Measurements from ENCODE around the gene MBD5.
"Not testable (repeated sequence)": the region's sequence is repeated elsewhere in the genome, so short reads cannot be mapped to it uniquely, and the experiment has no call there.

The MBD5 gene

GRCh38 chr2:148021059-148021861, at the start of gene MBD5:
TSS of gene MBD5 (plus strand) at chr2:148021091.
- peak; percentile 41 for DNase-seq (ENCODE audit: low read depth)

- no peak for DNase-seq (ENCODE audit: low read depth)
Measured at GRCh38 chr2:147976102-147976501, 44.8 kb upstream of the MBD5 start.

DNA sequence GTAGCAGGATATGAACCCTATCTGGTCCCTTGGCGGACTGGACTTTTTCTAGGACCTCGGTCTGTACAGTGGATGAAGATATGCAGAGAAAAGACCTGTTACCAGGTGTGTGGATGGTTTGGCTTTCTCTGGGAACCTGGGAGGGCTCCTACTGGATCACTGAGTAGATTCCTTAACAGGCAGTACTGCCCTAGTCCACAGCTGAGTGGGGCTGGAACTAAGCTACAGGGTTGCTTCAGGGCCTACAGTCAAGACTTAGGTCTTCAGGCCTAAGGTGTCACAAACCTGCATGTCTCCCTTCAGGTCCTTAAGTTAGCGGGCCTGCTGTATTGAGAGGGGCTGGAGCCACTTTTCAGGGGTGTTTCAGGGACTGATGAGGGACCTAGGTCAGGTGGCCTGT, 43.2 kb upstream of the MBD5 start:
- no peak for DNase-seq (ENCODE audit: low read depth)

DNA sequence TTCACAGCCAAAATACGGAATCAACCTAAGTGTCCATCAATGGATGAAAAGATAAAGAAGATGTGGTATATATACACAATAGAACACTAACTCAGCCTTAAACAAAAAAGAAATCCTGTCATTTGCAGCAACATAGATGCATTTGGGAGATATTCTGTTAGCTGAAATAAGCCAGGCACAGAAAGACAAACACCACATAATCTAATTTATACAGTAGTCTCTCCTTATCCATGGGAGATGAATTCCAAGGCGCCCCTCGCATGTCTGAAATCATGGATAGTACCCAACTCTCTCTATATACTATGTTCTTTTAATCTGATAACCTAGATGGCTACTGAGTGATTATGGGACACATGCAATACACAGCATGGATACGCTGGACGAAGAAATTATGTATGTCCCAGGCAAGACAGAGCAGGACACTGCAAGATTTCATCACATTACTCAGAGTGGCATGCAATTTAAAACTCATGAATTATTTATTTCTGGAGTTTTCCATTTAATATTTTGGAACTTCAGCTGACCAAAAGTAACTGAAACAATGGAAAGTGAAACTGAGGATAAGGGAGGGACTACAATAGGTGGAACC, 39.9 kb upstream of the MBD5 start:
- DNase-seq (ENCODE audit: low read depth), result no peak

- no peak for DNase-seq (ENCODE audit: low read depth)
Measured at GRCh38 chr2:147989102-147989501, 31.8 kb upstream of the MBD5 start.

DNA sequence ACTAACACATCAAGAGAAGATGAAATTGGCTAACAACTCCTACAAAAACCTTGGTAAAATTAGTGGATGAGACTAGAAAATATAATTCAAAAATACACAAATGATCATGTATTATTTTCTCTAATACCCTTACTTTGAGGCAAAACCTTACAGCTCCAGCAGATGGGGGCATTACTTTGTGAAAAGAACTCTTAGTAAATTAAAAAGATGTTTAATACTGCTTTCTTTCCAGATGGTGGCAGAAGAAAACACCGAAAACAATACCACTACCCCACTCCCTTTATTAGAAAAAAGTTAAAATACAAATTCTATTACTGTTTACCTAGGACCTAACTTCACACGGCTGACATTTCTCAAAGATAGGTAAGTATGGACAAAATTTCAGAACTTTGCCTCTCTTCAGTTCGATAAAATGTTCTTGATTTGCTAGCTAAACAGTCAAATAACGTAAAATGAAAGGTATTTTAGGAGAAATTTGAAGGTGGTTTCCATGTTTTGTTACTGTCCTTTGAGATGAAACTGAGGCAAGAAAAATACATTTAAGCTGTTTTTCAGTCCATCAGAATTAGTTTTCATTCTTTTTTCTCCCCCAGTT, 31.0 kb upstream of the MBD5 start:
- DNase-seq (ENCODE audit: low read depth), result no peak

- DNase-seq (ENCODE audit: low read depth), result not testable (repeated sequence)
Measured at GRCh38 chr2:147994965-147995364, 25.9 kb upstream of the MBD5 start.

DNA sequence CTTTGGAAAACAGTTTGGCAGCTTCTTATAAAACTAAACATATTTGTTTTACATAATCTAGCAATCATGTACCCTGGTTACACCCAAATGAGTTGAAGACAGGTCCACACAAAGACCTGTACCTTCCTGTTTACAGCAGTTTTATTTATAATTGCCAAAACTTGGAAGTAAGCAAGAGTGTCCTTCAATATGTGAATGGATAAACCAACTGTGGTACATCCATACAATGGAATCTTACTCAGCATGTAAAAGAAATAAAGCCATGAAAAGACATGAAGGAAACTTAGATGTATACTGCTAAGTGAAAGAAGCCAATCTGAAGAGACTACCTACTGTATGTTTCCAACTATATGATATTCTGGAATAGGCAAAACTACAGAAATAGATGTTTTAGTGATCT, 24.1 kb upstream of the MBD5 start:
- no peak for DNase-seq (ENCODE audit: low read depth)

DNA sequence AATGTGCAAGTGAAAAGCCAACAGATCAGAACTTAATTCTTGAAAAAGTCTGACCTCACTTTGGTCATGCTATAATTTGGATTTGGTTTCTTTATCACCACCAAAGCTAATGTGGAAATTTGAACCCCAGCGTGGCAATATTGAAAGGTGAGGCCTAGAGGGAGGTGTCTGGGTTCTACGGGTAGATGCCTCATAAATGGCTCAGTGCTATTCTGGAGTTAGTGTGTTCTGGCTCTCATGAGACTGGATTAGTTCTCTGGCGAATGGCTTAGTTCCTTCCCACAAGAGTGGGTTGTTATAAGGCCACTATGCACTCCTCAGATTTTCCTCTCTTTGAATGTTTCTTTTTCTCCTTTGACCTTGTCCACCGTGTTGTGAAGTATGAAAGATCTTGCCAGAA, 22.7 kb upstream of the MBD5 start:
- no peak for DNase-seq (ENCODE audit: low read depth)

- DNase-seq (ENCODE audit: low read depth), result no peak
Measured at GRCh38 chr2:147999126-147999525, 21.8 kb upstream of the MBD5 start.

- DNase-seq (ENCODE audit: low read depth), result no peak
Measured at GRCh38 chr2:148000095-148000494, 20.8 kb upstream of the MBD5 start.

GRCh38 chr2:148002420-148002819, 18.5 kb upstream of the MBD5 start:
- DNase-seq (ENCODE audit: low read depth), result not testable (repeated sequence)

DNA sequence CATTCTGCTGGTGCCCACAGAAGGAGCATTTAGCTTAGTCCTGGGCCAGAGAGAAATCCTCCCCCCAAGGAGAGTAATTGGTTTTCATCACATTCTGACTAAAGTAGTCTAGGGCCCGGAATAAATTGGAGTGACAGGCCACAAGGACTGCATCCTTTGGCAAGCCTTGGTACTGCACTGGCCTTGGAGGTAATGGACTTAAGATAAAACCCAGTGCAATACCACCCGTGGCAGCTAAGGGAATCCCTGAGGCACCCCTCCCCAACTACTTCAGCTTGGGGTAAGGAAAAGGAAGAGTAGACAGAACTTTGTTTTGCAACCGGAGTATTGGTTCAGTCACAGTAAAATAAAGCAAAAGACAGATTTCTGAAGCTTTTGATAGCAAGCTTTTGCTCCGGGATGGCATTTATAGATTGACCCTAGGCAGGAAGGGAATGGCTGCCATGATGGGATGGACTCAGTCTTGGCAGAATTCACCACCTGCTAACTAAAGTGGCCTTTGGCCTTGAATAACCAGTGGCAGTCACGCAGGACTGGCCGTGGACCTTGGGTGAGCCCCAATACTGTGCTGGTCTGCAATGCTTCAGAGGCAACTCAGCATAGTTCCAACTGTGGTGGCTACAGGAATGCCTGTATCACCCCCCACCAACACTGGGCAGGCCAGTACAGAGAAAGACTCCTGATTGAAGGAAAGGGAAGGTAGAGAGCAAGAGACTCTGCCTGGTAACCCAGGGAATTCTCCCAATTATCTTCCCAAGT, 14.5 kb upstream of the MBD5 start:
- DNase-seq (ENCODE audit: low read depth), result no peak

GRCh38 chr2:148007219-148007900, 13.5 kb upstream of the MBD5 start:
- DNase-seq (ENCODE audit: low read depth), result no peak

- not testable (repeated sequence) for DNase-seq (ENCODE audit: low read depth)
Measured at GRCh38 chr2:148008411-148008810, 12.5 kb upstream of the MBD5 start.

- DNase-seq (ENCODE audit: low read depth), result no peak
Measured at GRCh38 chr2:148013876-148014275, 7.0 kb upstream of the MBD5 start.

DNA sequence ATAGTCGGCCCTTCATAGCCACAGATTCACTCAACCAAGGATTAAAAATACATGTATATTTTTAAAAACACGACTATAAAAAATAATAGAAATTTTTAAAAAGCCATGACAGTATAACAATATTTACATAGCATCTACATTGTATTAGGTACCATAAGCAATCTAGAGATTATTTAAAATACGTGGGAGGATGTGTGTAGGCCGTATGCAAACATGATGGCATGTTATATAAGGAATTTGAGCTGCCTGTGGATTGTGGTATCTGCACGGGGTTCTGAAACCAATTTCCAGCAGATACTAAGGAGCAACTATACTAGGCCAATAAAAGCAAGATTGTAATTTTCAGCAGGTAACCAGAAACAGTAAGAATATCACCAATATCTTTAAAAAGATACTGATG, 6.3 kb upstream of the MBD5 start:
- no peak for DNase-seq (ENCODE audit: low read depth)

- peak; percentile 96 for DNase-seq (ENCODE audit: low read depth)
Measured at GRCh38 chr2:148020111-148021058, 506 bp upstream of the MBD5 start, which contains the start of gene ORC4. TSS of gene ORC4 (minus strand) at chr2:148020737. CDS start at chr2:147975958, 44,779 bp downstream.

GRCh38 chr2:148021886-148022285, 995 bp downstream of the MBD5 start:
- no peak for DNase-seq (ENCODE audit: low read depth)

- no peak for DNase-seq (ENCODE audit: low read depth)
Measured at GRCh38 chr2:148022351-148022750, 1.5 kb downstream of the MBD5 start.

DNA sequence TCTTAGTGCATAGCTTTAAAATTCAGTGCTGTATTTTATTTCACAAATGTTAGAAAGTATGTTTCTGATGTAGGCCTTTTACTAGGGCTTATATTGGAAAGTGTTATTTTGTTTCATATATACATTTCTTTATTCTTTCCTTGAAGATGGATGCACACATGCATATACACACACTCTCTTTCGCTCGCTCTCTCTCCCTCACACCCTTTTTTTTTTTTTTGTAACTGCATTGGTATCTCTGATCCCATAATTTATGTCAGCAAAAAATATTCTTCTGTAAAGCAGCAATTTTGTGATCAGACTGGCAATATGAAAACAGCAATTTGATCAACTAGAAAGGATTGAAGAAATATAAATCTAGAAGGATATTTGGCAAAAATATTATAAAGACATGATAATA, 2.0 kb downstream of the MBD5 start:
- DNase-seq (ENCODE audit: low read depth), result no peak
